Measurements from ENCODE around the gene TFR2.

GRCh38 chr7:100598425-100598824 is 42.9 kb downstream of the TFR2 start:
- TF ChIP-seq, protein P1, sequence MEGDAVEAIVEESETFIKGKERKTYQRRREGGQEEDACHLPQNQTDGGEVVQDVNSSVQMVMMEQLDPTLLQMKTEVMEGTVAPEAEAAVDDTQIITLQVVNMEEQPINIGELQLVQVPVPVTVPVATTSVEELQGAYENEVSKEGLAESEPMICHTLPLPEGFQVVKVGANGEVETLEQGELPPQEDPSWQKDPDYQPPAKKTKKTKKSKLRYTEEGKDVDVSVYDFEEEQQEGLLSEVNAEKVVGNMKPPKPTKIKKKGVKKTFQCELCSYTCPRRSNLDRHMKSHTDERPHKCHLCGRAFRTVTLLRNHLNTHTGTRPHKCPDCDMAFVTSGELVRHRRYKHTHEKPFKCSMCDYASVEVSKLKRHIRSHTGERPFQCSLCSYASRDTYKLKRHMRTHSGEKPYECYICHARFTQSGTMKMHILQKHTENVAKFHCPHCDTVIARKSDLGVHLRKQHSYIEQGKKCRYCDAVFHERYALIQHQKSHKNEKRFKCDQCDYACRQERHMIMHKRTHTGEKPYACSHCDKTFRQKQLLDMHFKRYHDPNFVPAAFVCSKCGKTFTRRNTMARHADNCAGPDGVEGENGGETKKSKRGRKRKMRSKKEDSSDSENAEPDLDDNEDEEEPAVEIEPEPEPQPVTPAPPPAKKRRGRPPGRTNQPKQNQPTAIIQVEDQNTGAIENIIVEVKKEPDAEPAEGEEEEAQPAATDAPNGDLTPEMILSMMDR (IDR thresholded peaks at IDR 0.05): no peak
- no peak for TF ChIP-seq POLR2A (IDR thresholded peaks at IDR 0.05)
- no peak for TF ChIP-seq POLR2AphosphoS5 (IDR thresholded peaks at IDR 0.05; ENCODE audit: insufficient read depth in 1 of 2, low read depth in 1 of 2)
